Measurements from ENCODE around the gene PCDH9.

PCDH9 gene

GRCh38 chr13:67131393-67131792, 98.7 kb downstream of the PCDH9 start:
- TF ChIP-seq, protein P1, sequence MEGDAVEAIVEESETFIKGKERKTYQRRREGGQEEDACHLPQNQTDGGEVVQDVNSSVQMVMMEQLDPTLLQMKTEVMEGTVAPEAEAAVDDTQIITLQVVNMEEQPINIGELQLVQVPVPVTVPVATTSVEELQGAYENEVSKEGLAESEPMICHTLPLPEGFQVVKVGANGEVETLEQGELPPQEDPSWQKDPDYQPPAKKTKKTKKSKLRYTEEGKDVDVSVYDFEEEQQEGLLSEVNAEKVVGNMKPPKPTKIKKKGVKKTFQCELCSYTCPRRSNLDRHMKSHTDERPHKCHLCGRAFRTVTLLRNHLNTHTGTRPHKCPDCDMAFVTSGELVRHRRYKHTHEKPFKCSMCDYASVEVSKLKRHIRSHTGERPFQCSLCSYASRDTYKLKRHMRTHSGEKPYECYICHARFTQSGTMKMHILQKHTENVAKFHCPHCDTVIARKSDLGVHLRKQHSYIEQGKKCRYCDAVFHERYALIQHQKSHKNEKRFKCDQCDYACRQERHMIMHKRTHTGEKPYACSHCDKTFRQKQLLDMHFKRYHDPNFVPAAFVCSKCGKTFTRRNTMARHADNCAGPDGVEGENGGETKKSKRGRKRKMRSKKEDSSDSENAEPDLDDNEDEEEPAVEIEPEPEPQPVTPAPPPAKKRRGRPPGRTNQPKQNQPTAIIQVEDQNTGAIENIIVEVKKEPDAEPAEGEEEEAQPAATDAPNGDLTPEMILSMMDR (IDR thresholded peaks at IDR 0.05; ENCODE audit: borderline replicate concordance, insufficient read depth, low read depth, low read length), result no peak

DNA sequence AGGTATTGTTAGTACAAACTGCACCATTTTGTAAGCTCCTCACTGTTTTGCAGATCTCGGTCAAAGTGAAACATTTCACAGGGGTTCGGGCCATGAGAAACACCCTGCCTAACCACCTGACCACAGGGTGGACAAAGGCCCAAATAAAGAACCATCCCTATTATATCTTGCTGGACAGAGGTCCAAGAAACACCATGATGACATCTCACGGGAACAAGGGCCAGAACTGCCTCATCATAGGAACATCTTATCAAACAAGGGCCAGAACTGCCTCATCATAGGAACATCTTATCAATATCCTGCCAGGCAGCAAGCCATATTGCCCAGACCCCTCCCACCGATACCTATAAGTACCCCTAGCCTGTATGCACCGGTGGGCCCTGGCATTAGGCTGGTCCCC, 99.7 kb downstream of the PCDH9 start:
- no peak overlapping the region for H3K4me3 ChIP-seq (ENCODE audit: low read depth, low read length)
- TF ChIP-seq, protein P1 (IDR thresholded peaks at IDR 0.05; ENCODE audit: borderline replicate concordance, insufficient read depth, low read depth, low read length), result no peak

More at GRCh38 chr13:67131393-67131792, 98.7 kb downstream of the PCDH9 start:
- no peak overlapping the region for H3K4me3 ChIP-seq (ENCODE audit: low read depth, low read length)

DNA sequence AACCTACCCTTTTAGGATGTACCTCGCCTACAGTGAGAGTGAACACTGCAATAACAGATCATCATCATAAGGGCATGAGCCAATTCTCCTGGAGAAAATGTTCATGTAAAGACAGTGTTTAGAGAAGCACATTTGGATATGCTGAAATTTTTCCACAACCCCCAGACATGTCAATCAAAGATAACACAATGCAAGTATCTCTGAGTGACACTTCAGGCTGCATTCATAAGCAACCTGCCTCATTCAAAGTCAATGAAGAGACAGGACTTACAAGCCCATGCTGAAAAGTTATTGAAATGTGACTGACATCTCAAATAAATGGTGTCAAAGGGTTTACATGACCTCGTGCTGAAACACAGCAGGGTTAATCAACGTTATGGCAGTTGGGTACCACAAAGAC, 102.0 kb downstream of the PCDH9 start:
- TF ChIP-seq, protein P1 (IDR thresholded peaks at IDR 0.05; ENCODE audit: borderline replicate concordance, insufficient read depth, low read depth, low read length), result no peak
- no peak overlapping the region for H3K4me3 ChIP-seq (ENCODE audit: low read depth, low read length)

- TF ChIP-seq, protein P1 (IDR thresholded peaks at IDR 0.05; ENCODE audit: borderline replicate concordance, insufficient read depth, low read depth, low read length), result no peak
- no peak overlapping the region for H3K4me3 ChIP-seq (ENCODE audit: low read depth, low read length)
Observed at GRCh38 chr13:67125681-67126080, 104.5 kb downstream of the PCDH9 start.

- TF ChIP-seq, protein P1 (IDR thresholded peaks at IDR 0.05; ENCODE audit: borderline replicate concordance, insufficient read depth, low read depth, low read length), result no peak
Observed at GRCh38 chr13:67123165-67123564, 107.0 kb downstream of the PCDH9 start.

GRCh38 chr13:67122251-67122650, 107.9 kb downstream of the PCDH9 start:
- no peak overlapping the region for H3K4me3 ChIP-seq (ENCODE audit: low read depth, low read length)
- TF ChIP-seq, protein P1 (IDR thresholded peaks at IDR 0.05; ENCODE audit: borderline replicate concordance, insufficient read depth, low read depth, low read length), result no peak

More at GRCh38 chr13:67123165-67123564, 107.0 kb downstream of the PCDH9 start:
- H3K4me3 ChIP-seq (ENCODE audit: low read depth, low read length), result no peak overlapping the region

DNA sequence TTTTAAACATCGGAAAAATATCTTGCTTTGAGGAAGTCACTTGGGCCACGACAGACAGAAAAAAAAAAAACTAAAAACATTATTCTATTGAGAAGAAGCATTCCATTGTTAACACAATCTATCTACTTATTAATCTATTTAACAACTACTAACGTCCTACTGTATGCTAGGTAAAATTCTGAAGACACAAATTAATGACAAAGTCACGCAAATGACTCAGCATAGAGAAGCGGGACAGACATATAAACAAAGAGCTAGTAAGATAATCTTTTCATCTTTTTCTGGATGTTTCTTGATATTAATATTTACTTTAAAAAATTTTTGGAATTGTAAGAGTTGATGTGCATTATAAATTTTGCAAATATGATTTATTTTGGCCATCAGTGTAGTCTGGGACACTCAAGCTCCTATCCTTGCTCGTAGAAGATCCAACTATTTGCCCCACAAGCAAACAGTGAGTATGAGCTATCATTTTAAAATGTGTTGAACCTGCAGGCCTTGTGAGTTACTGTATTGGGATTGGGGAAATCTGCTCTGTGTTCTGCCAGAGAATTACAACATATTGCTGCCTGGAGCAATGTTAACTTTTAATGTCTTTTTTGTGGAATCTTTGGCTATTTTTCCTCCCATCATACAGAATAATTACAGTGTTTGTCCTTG, 109.1 kb downstream of the PCDH9 start:
- no peak overlapping the region for H3K4me3 ChIP-seq (ENCODE audit: low read depth, low read length)

More for the DNA sequence above, 109.1 kb downstream of the PCDH9 start:
- TF ChIP-seq, protein P1 (IDR thresholded peaks at IDR 0.05; ENCODE audit: borderline replicate concordance, insufficient read depth, low read depth, low read length), result no peak
